ENCODE data around the gene INAFM1.
A peak's percentile ranks its signal among the peaks of the same experiment; 100 is the strongest.
"Not testable (repeated sequence)": the region's sequence is repeated elsewhere in the genome, so short reads cannot be mapped to it uniquely, and the experiment has no call there.

GRCh38 chr19:47261946-47262793 lies 12.5 kb upstream of the INAFM1 start:
- TF ChIP-seq, protein P1, sequence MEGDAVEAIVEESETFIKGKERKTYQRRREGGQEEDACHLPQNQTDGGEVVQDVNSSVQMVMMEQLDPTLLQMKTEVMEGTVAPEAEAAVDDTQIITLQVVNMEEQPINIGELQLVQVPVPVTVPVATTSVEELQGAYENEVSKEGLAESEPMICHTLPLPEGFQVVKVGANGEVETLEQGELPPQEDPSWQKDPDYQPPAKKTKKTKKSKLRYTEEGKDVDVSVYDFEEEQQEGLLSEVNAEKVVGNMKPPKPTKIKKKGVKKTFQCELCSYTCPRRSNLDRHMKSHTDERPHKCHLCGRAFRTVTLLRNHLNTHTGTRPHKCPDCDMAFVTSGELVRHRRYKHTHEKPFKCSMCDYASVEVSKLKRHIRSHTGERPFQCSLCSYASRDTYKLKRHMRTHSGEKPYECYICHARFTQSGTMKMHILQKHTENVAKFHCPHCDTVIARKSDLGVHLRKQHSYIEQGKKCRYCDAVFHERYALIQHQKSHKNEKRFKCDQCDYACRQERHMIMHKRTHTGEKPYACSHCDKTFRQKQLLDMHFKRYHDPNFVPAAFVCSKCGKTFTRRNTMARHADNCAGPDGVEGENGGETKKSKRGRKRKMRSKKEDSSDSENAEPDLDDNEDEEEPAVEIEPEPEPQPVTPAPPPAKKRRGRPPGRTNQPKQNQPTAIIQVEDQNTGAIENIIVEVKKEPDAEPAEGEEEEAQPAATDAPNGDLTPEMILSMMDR (IDR thresholded peaks at IDR 0.05; ENCODE audit: insufficient read depth, low read length), result not testable (repeated sequence)
- TF ChIP-seq, protein P2, sequence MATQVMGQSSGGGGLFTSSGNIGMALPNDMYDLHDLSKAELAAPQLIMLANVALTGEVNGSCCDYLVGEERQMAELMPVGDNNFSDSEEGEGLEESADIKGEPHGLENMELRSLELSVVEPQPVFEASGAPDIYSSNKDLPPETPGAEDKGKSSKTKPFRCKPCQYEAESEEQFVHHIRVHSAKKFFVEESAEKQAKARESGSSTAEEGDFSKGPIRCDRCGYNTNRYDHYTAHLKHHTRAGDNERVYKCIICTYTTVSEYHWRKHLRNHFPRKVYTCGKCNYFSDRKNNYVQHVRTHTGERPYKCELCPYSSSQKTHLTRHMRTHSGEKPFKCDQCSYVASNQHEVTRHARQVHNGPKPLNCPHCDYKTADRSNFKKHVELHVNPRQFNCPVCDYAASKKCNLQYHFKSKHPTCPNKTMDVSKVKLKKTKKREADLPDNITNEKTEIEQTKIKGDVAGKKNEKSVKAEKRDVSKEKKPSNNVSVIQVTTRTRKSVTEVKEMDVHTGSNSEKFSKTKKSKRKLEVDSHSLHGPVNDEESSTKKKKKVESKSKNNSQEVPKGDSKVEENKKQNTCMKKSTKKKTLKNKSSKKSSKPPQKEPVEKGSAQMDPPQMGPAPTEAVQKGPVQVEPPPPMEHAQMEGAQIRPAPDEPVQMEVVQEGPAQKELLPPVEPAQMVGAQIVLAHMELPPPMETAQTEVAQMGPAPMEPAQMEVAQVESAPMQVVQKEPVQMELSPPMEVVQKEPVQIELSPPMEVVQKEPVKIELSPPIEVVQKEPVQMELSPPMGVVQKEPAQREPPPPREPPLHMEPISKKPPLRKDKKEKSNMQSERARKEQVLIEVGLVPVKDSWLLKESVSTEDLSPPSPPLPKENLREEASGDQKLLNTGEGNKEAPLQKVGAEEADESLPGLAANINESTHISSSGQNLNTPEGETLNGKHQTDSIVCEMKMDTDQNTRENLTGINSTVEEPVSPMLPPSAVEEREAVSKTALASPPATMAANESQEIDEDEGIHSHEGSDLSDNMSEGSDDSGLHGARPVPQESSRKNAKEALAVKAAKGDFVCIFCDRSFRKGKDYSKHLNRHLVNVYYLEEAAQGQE (IDR thresholded peaks at IDR 0.05; ENCODE audit: insufficient replicate concordance, low read depth), result not testable (repeated sequence)
- TF ChIP-seq POLR2AphosphoS5 (IDR thresholded peaks at IDR 0.05; ENCODE audit: low read depth), result peak; percentile 96
- not testable (repeated sequence) for TF ChIP-seq GABPA (IDR thresholded peaks at IDR 0.05; ENCODE audit: low read depth)
- peak; percentile 75; the same call in 1 of the 2 replicates for TF ChIP-seq SPI1 (IDR thresholded peaks at IDR 0.05; ENCODE audit: borderline replicate concordance, low read depth)

Data from HL-60 (cell line).